ENCODE results near the gene HOMEZ.

HOMEZ gene, protein sequence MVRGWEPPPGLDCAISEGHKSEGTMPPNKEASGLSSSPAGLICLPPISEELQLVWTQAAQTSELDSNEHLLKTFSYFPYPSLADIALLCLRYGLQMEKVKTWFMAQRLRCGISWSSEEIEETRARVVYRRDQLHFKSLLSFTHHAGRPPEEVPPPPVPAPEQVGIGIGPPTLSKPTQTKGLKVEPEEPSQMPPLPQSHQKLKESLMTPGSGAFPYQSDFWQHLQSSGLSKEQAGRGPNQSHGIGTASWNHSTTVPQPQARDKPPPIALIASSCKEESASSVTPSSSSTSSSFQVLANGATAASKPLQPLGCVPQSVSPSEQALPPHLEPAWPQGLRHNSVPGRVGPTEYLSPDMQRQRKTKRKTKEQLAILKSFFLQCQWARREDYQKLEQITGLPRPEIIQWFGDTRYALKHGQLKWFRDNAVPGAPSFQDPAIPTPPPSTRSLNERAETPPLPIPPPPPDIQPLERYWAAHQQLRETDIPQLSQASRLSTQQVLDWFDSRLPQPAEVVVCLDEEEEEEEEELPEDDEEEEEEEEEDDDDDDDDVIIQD

DNA sequence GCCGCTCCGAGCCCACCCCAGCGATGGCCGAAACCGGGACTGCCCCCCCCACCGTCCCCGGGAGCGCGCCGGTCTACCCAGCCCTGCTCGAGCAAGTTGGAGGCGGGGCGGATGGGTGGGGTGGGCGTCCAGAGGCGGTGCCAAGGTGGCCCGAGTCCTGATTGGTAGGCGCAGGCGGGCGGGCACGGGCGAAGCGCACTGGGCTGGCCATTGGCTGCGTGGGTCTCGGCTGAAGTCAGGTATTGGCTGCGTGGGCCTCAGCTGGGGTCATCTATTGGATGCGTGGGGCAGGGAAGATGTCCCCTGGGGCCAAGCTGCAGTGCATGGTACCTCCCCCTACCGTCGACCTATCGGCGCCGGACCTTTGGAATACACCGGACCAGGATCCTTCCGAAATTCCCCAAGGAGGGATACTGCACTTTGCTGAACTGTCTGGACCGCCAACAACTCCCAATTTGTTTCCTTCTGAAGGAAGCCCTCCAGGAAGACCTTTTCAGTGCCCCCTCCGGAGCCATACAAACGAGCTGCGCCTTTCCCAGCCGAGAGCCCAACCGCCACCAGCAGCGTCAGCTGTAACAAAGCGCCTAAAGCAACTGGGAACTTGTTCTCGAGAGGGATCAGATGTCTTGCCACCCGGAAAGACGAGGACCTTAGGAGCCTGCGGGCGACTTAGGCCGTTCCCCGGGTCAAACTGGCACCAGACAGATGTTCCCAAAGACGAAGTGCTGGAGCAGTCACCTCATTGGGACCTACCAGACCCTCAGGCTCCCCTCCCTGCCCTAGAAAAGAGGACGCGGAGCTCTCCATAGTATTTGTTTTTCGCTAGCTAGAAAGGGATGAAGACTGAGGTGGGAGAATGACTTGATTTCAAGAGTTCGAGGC, at the start of gene HOMEZ:
HOMEZ (minus strand) TSS at position 113 of the 882 bp plus-strand sequence. CDS start 180 bp downstream, outside the sequence.
- Histone ChIP-seq H3K9ac (ENCODE audit: low read depth, low read length) (peak within 1 kb of the TSS; percentile 74), H3K9me3 (ENCODE audit: insufficient read depth, low read length, severe bottlenecking) (no peaks in the 10 kb centered on the region), H3K27me3 (ENCODE audit: insufficient read depth, low read length, poor library complexity) (no peaks in the 10 kb centered on the region), H3K4me2 (ENCODE audit: insufficient read depth, low read length) (peak within 1 kb of the TSS; percentile 83), H3K79me2 (ENCODE audit: insufficient read depth, low read length) (peaks cover 23% of the 10 kb centered on the region), H3K36me3 (ENCODE audit: insufficient read depth, low read length) (no peaks in the 10 kb centered on the region; the same call in 1 of the 2 replicates), H4K20me1 (ENCODE audit: insufficient read depth, low read length) (no peaks in the 10 kb centered on the region), H3K27ac (ENCODE audit: low read length) (peak within 1 kb of the TSS; percentile 87), H3K4me1 (ENCODE audit: insufficient read depth, low read length) (peaks cover 24% of the 10 kb centered on the region), H2AFZ (ENCODE audit: low read depth, low read length) (peak within 1 kb of the TSS; percentile 90), H3K4me3 (ENCODE audit: low read depth in 1 of 2, low read length in 2 of 2) (peak within 1 kb of the TSS; percentile 82 to 84)
- DNase-seq (peak; percentile 99), ATAC-seq (ENCODE audit: insufficient read depth, low read depth) (peak; percentile 97)
- TF ChIP-seq EZH2 (IDR thresholded peaks at IDR 0.05; ENCODE audit: borderline replicate concordance, low read depth, low read length, severe bottlenecking): no peak
- TF ChIP-seq, protein P1, sequence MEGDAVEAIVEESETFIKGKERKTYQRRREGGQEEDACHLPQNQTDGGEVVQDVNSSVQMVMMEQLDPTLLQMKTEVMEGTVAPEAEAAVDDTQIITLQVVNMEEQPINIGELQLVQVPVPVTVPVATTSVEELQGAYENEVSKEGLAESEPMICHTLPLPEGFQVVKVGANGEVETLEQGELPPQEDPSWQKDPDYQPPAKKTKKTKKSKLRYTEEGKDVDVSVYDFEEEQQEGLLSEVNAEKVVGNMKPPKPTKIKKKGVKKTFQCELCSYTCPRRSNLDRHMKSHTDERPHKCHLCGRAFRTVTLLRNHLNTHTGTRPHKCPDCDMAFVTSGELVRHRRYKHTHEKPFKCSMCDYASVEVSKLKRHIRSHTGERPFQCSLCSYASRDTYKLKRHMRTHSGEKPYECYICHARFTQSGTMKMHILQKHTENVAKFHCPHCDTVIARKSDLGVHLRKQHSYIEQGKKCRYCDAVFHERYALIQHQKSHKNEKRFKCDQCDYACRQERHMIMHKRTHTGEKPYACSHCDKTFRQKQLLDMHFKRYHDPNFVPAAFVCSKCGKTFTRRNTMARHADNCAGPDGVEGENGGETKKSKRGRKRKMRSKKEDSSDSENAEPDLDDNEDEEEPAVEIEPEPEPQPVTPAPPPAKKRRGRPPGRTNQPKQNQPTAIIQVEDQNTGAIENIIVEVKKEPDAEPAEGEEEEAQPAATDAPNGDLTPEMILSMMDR (IDR thresholded peaks at IDR 0.05; ENCODE audit: borderline replicate concordance, extremely low read depth, low read length, poor library complexity, severe bottlenecking): peak; percentile 20

DNA sequence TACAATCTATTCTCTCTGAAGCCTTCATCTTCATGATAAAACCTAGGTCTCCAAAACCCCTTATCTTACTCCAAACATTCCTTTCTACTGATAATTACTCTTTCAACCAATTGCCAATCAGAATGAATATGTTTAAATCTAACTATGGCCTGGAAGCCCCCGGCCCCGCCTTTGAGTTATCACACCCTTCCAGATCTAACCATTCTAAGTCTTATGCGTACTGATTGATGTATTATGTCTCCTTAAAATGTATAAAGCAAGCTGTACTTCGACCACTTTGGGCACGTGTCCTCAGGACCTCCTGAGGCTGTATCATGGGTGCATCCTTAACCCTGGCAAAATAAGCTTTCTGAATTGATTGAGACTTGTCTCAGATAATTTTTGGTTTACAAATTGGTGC, 49.7 kb upstream of the HOMEZ start:
- Histone ChIP-seq H3K27me3 (ENCODE audit: insufficient read depth, low read length, poor library complexity) (no peaks in the 10 kb centered on the region), H3K4me3 (ENCODE audit: low read depth in 1 of 2, low read length in 2 of 2) (no peak overlapping the region), H3K36me3 (ENCODE audit: insufficient read depth, low read length) (no peaks in the 10 kb centered on the region), H3K4me1 (ENCODE audit: insufficient read depth, low read length) (no peaks in the 10 kb centered on the region), H3K4me2 (ENCODE audit: insufficient read depth, low read length) (no peak overlapping the region), H3K27ac (ENCODE audit: low read length) (no peak overlapping the region), H2AFZ (ENCODE audit: low read depth, low read length) (no peak overlapping the region), H3K9ac (ENCODE audit: low read depth, low read length) (no peak overlapping the region), H3K9me3 (ENCODE audit: insufficient read depth, low read length, severe bottlenecking) (peaks cover 16% of the 10 kb centered on the region), H3K79me2 (ENCODE audit: insufficient read depth, low read length) (no peaks in the 10 kb centered on the region), H4K20me1 (ENCODE audit: insufficient read depth, low read length) (no peaks in the 10 kb centered on the region)
- DNase-seq (no peak), ATAC-seq (ENCODE audit: insufficient read depth, low read depth) (no peak)
- no peak for TF ChIP-seq EZH2 (IDR thresholded peaks at IDR 0.05; ENCODE audit: borderline replicate concordance, low read depth, low read length, severe bottlenecking)
- TF ChIP-seq, protein P1 (IDR thresholded peaks at IDR 0.05; ENCODE audit: borderline replicate concordance, extremely low read depth, low read length, poor library complexity, severe bottlenecking): no peak

DNA sequence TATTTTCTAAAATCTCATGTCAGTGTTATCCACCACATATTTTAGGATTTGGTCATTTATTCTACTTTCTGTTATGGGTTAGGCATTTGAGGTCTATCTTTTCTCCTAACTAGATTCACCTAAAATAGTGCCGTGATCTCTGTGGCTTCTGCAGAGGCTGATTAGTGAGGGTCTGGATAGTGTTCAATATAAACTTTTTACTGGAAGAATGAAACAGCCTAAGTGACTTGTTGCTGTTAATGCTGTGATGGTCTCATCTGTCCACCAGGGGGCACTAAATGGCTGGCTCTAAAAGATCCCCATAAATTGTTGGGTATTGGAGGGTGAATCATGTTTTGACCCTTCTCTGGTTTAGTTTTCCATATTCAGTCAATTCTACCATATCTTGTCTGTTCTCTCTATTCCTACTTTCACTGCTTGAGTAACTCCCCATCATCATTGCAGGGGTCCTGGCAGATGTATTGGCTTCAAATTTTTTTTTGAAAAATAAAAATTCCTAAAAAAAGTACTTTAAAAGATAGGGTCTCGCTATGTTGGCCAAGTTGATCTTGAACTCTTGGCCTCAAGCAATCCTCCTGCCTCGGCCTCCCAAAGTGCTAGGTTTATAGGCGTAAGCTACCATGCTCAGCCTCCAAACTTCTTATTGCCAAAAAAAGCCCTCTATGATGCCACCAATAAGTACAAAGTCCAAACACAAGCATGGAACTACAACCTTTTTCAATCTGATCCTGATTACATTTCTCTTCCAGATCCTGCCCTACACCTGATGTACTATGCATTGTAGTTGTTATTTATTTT, 42.2 kb upstream of the HOMEZ start:
- Histone ChIP-seq H3K4me2 (ENCODE audit: insufficient read depth, low read length) (no peak overlapping the region), H3K4me3 (ENCODE audit: low read depth in 1 of 2, low read length in 2 of 2) (no peak overlapping the region), H3K27me3 (ENCODE audit: insufficient read depth, low read length, poor library complexity) (no peaks in the 10 kb centered on the region), H3K79me2 (ENCODE audit: insufficient read depth, low read length) (peaks cover 11% of the 10 kb centered on the region), H3K4me1 (ENCODE audit: insufficient read depth, low read length) (peaks cover 11% of the 10 kb centered on the region), H3K9me3 (ENCODE audit: insufficient read depth, low read length, severe bottlenecking) (no peaks in the 10 kb centered on the region), H4K20me1 (ENCODE audit: insufficient read depth, low read length) (peaks cover 9% of the 10 kb centered on the region; the same call in 1 of the 2 replicates), H3K9ac (ENCODE audit: low read depth, low read length) (no peak overlapping the region), H3K27ac (ENCODE audit: low read length) (no peak overlapping the region), H3K36me3 (ENCODE audit: insufficient read depth, low read length) (peaks cover 24% of the 10 kb centered on the region), H2AFZ (ENCODE audit: low read depth, low read length) (no peak overlapping the region)
- TF ChIP-seq, protein P1 (IDR thresholded peaks at IDR 0.05; ENCODE audit: borderline replicate concordance, extremely low read depth, low read length, poor library complexity, severe bottlenecking): peak; percentile 90
- no peak for TF ChIP-seq EZH2 (IDR thresholded peaks at IDR 0.05; ENCODE audit: borderline replicate concordance, low read depth, low read length, severe bottlenecking)
- peak; percentile 66 for DNase-seq
- peak; percentile 81 for ATAC-seq (ENCODE audit: insufficient read depth, low read depth)

All from DND-41 (cell line).